MM.1S (cell line): ENCODE data around the gene TADA2A.

ENCODE experiments used
- EZH2 ChIP-seq: fragments of 300-600 bp; sonication (generic); optimal IDR thresholded peaks from 2 replicates; pipeline ENCODE3; 2017; ENCODE audit warnings: low read depth, mild to moderate bottlenecking, antibody characterized with exemption, low read length, mixed read lengths
- EZH2phosphoT487 ChIP-seq: fragments of 300-600 bp; sonication (generic); IDR thresholded peaks from 2 replicates; pipeline ENCODE4 v1.6.1; 2018; ENCODE audit warnings: antibody characterized with exemption, low read length
- TF ChIP-seq, protein P1 (sequence below): fragments of 300-600 bp; sonication (generic); IDR thresholded peaks from 2 replicates; pipeline ENCODE4 v1.5.1; 2016; ENCODE audit warnings: antibody characterized with exemption, low read length, mixed read lengths

DNA sequence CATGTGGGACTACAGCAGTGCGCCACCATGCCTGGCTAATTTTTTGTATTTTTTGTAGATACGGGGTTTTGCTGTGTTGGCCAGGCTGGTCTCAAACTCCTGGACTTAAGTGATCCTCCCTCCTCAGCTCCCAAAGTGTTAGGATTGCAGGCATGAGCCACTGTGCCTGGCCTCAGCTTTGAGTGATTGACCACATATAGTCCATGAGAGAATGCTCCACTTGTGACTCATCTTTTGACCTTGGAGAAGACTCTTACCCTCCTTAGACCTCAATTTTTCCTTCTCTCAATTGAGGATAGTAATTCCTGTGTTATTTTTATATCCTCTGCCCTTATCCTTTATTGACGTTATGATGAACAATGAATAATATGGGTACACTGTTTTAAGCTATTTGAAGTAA, 52.1 kb downstream of the TADA2A start:
- TF ChIP-seq, protein P1, sequence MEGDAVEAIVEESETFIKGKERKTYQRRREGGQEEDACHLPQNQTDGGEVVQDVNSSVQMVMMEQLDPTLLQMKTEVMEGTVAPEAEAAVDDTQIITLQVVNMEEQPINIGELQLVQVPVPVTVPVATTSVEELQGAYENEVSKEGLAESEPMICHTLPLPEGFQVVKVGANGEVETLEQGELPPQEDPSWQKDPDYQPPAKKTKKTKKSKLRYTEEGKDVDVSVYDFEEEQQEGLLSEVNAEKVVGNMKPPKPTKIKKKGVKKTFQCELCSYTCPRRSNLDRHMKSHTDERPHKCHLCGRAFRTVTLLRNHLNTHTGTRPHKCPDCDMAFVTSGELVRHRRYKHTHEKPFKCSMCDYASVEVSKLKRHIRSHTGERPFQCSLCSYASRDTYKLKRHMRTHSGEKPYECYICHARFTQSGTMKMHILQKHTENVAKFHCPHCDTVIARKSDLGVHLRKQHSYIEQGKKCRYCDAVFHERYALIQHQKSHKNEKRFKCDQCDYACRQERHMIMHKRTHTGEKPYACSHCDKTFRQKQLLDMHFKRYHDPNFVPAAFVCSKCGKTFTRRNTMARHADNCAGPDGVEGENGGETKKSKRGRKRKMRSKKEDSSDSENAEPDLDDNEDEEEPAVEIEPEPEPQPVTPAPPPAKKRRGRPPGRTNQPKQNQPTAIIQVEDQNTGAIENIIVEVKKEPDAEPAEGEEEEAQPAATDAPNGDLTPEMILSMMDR = no peak
- TF ChIP-seq EZH2phosphoT487 (no peak), EZH2 (no peak)
